C4-2B (cell line): ENCODE measurements around the gene TACC3.

Experiments
- ZFX ChIP-seq: fragments of 450-650 bp; IDR thresholded peaks from 2 replicates; pipeline ENCODE4 v1.6.1; 2017
- TF ChIP-seq, protein P1 (sequence below): fragments of 450-650 bp; conservative IDR thresholded peaks from 2 replicates; pipeline ENCODE4 v1.5.1; 2017; ENCODE audit warnings: mild to moderate bottlenecking

DNA sequence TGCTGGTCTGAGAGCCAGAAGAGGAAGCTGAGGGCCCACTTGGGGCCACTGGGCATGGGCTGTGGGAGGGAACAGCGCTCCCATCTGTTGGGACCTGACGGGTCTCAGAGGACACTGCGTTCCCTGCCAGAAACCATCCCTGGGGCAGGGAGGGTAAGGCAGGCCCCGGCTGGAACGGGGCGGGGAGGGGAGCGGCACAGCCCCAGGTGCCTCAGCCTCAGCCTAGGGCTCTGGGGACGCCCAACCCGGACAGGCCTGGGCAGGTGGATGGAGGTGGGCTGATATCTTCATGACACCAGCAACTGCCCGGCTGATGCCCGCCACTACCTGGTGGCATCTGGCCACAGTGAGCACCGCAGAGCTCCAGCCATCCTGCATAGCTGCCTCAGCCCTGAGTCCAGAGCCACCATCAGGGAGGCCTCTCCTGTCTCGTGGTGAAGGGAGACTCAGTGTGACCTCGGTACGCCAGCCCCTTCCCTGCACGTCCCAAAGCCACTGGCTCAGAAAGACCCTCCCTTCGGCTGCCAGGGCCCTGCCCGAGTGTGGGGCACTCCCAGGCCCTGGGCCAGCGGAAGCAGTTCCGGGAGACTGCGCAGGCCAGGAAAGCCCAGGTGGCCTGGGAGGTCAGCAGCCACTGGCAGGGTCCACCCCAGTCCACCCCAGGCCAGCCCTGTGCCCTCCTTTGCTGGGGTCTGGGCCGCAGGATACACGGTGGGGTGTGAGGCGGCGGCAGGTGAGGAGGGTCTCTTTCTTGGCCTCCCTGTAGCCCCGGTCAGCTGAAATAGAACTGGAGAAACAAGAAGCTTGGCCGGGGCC is 37.2 kb downstream of the TACC3 start:
- TF ChIP-seq, protein P1, sequence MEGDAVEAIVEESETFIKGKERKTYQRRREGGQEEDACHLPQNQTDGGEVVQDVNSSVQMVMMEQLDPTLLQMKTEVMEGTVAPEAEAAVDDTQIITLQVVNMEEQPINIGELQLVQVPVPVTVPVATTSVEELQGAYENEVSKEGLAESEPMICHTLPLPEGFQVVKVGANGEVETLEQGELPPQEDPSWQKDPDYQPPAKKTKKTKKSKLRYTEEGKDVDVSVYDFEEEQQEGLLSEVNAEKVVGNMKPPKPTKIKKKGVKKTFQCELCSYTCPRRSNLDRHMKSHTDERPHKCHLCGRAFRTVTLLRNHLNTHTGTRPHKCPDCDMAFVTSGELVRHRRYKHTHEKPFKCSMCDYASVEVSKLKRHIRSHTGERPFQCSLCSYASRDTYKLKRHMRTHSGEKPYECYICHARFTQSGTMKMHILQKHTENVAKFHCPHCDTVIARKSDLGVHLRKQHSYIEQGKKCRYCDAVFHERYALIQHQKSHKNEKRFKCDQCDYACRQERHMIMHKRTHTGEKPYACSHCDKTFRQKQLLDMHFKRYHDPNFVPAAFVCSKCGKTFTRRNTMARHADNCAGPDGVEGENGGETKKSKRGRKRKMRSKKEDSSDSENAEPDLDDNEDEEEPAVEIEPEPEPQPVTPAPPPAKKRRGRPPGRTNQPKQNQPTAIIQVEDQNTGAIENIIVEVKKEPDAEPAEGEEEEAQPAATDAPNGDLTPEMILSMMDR, result no peak
- TF ChIP-seq ZFX, result no peak
